ENCODE results near the gene AEBP1. TPM values are rescaled to one million over a fixed set of nuclear protein-coding genes. Genes with fewer than 3 reads are reported as not detected.
"Not testable (repeated sequence)": the region's sequence is repeated elsewhere in the genome, so short reads cannot be mapped to it uniquely, and the experiment has no call there.

AEBP1 gene
- polyA plus RNA-seq, 2 donors, result 8.8 to 19.9 TPM

DNA sequence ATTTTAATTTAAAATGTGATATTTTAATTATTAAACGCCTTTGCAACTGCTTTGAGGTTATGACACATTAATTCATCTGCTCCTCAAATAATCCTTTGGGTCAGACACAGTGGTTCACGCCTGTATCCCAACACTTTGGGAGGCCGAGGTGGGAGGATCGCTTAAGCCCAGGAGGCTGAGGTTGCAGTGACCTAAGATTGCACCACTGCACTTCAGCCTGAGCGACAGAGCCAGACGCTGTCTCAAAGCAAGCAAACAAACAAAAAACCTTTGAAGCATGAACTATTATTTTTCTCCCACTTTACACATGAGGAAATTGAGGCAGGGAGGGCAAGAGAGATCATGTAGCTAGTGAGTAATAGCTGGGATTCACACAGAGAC, 20.7 kb downstream of the AEBP1 start:
- 95% methylated on average over 6 of the region's 6 CpGs for WGBS, 2 donors
- Histone ChIP-seq H3K9me3 (ENCODE audit: control insufficient read depth in 2 of 2, insufficient read depth in 1 of 2, low read depth in 1 of 2, low read length in 1 of 2) (no peaks in the 10 kb centered on the region), H3K27me3 (ENCODE audit: control insufficient read depth in 1 of 2, insufficient read depth in 2 of 2, low read length in 2 of 2) (no peaks in the 10 kb centered on the region)

DNA sequence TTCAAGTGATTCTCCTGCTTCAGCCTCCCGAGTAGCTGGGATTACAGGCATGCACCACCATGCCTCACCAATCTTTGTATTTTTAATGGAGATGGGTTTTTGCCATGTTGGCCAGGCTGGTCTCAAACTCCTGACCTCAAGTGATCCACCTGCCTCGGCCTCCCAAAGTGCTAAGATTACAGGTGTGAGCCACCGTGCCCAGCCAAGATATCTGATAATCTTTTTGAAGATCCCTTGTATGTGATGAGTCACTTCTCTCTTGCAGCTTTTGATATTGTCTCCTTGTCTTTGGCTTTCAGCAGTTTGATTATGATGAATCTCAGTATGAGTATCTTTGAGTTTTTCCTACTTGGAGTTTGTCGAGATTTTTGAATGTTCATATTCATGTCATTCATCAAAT, 22.4 kb downstream of the AEBP1 start:
- H3K4me1 ChIP-seq (ENCODE audit: control insufficient read depth in 2 of 2, insufficient read depth in 2 of 2, low read length in 1 of 2); H3K27me3 ChIP-seq (ENCODE audit: control insufficient read depth in 1 of 2, insufficient read depth in 2 of 2, low read length in 2 of 2); H3K36me3 ChIP-seq (ENCODE audit: control insufficient read depth in 2 of 2, insufficient read depth in 2 of 2, low read length in 1 of 2); H3K4me3 ChIP-seq (ENCODE audit: low read depth in 1 of 2, low read length in 2 of 2); H3K9me3 ChIP-seq (ENCODE audit: control insufficient read depth in 2 of 2, insufficient read depth in 1 of 2, low read depth in 1 of 2, low read length in 1 of 2); H3K27ac ChIP-seq (ENCODE audit: low read depth in 2 of 2, low read length in 1 of 2): not testable (repeated sequence)
- 88 to 89% methylated on average over 4 of the region's 4 CpGs for WGBS, 2 donors

More for the DNA sequence above, 20.7 kb downstream of the AEBP1 start:
- H3K4me3 ChIP-seq (ENCODE audit: low read depth in 1 of 2, low read length in 2 of 2), result no peak overlapping the region
- peaks cover 0 to 8% of the 10 kb centered on the region in 2 donors for H3K36me3 ChIP-seq (ENCODE audit: control insufficient read depth in 2 of 2, insufficient read depth in 2 of 2, low read length in 1 of 2)
- H3K4me1 ChIP-seq (ENCODE audit: control insufficient read depth in 2 of 2, insufficient read depth in 2 of 2, low read length in 1 of 2), result peaks cover 3 to 4% of the 10 kb centered on the region in 2 donors
- H3K27ac ChIP-seq (ENCODE audit: low read depth in 2 of 2, low read length in 1 of 2), result no peak overlapping the region

DNA sequence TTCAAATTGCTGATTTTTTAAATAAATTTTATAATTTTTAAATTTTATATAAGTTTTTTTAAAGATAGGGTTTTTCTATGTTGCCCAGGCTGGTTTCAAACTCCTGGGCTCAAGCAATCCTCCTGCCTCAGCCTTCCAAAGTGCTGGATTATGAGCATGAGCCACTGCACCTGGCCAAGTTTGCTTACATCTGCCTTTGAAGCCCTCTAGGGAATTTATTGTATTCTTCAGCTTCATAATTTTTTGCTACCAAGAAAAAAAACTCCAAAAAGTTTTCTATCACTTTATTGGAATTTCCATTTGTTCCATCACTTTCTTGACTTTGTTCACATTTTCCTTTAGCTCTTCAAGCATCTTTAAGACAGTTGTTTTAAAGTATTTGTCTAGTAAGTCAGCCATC, 23.0 kb downstream of the AEBP1 start:
- Histone ChIP-seq H3K36me3 (ENCODE audit: control insufficient read depth in 2 of 2, insufficient read depth in 2 of 2, low read length in 1 of 2) (no peaks in the 10 kb centered on the region), H3K4me3 (ENCODE audit: low read depth in 1 of 2, low read length in 2 of 2) (no peak overlapping the region), H3K27me3 (ENCODE audit: control insufficient read depth in 1 of 2, insufficient read depth in 2 of 2, low read length in 2 of 2) (no peaks in the 10 kb centered on the region), H3K27ac (ENCODE audit: low read depth in 2 of 2, low read length in 1 of 2) (no peak overlapping the region), H3K4me1 (ENCODE audit: control insufficient read depth in 2 of 2, insufficient read depth in 2 of 2, low read length in 1 of 2) (no peaks in the 10 kb centered on the region), H3K9me3 (ENCODE audit: control insufficient read depth in 2 of 2, insufficient read depth in 1 of 2, low read depth in 1 of 2, low read length in 1 of 2) (no peaks in the 10 kb centered on the region)

DNA sequence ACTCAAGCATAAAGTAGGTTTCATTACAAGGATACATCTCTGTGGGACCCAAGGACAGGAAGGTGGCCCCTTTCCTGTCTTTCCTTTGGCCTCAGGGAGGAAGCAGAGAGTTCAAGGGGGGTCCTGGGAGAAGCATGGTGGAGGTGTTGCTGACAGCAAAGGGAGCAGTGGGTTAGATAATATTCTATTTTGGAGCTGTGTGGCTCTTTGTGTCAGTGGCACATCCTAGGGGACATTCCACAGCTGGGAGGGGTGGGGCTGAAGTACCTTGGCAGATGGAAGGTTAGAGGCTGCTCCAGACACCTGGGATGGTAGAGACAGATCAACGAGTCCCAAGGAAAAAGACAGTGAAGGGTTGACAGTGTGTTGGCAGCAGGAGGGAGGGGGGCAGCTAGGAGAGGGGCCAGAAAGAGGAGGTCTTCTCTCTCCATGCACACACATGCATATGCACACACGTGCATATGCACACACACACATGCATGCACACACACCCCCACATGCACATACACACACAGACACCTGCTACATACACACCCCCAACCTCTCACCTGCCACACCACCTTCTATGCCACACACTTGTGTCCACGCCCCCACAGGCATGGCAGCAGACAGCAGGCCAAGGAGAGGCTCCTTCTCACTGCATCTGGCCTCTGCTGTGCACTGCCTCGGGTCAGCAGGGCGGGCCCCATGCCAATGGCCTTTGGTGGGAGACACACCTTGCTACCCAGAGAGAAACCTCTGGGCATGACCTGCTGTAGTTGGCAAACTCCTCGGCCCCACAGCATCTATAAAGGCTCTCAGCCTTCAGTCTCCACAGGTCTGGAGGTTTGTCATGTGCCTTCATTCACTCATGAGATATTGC, 24.8 kb downstream of the AEBP1 start:
- no peaks in the 10 kb centered on the region for H3K9me3 ChIP-seq (ENCODE audit: control insufficient read depth in 2 of 2, insufficient read depth in 1 of 2, low read depth in 1 of 2, low read length in 1 of 2)
- no peaks in the 10 kb centered on the region for H3K4me1 ChIP-seq (ENCODE audit: control insufficient read depth in 2 of 2, insufficient read depth in 2 of 2, low read length in 1 of 2)
- no peaks in the 10 kb centered on the region for H3K27me3 ChIP-seq (ENCODE audit: control insufficient read depth in 1 of 2, insufficient read depth in 2 of 2, low read length in 2 of 2)
- WGBS, 2 donors, result 70 to 71% methylated on average over 6 of the region's 6 CpGs
- H3K27ac ChIP-seq (ENCODE audit: low read depth in 2 of 2, low read length in 1 of 2), result no peak overlapping the region
- H3K4me3 ChIP-seq (ENCODE audit: low read depth in 1 of 2, low read length in 2 of 2), result no peak overlapping the region
- no peaks in the 10 kb centered on the region for H3K36me3 ChIP-seq (ENCODE audit: control insufficient read depth in 2 of 2, insufficient read depth in 2 of 2, low read length in 1 of 2)

DNA sequence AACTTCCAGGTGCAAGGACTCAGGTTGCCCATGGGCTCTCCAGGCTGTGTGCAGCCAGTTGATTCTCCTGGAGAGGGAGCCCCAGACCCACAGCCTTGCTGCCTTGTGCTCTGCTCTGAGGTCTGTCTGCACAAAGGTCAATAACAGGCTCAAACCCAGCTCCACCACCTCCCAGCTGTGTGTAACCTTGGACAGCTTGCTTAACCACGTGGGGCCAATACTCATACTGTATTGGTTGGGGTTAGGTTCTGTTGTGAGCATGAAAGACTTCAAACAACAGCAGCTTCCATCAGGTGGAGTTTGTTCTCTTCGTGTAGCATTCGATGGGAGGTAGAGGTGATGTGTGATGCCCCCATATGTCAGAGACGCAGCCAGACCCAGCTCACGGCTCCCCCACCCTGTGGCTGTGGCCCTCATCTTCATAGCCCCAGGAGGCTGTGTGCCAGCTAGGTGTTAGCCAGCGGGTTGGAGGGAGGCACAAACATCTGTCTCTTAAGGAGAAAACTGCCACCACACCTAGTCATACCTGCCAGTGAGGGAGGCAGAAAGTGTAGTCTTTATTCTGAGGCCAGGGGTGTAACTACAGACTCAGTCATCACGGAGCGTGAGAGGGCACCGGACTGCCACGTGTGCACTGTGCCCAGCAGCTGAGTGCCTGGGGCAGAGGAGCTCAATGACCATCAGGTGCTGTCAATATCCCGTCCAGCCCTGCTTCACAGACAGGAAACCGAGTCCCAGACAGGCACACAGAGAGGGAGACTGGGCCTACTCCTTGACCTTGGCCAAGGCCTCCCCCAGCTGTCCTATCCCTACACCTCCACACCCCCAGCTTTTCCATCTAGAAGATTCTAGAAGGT, 27.3 kb downstream of the AEBP1 start:
- no peaks in the 10 kb centered on the region for H3K27me3 ChIP-seq (ENCODE audit: control insufficient read depth in 1 of 2, insufficient read depth in 2 of 2, low read length in 2 of 2)
- 69 to 76% methylated on average over 10 to 12 of the region's 12 CpGs for WGBS, 2 donors
- no peaks in the 10 kb centered on the region for H3K36me3 ChIP-seq (ENCODE audit: control insufficient read depth in 2 of 2, insufficient read depth in 2 of 2, low read length in 1 of 2)
- no peak overlapping the region for H3K4me3 ChIP-seq (ENCODE audit: low read depth in 1 of 2, low read length in 2 of 2)
- H3K4me1 ChIP-seq (ENCODE audit: control insufficient read depth in 2 of 2, insufficient read depth in 2 of 2, low read length in 1 of 2), result no peaks in the 10 kb centered on the region
- no peaks in the 10 kb centered on the region for H3K9me3 ChIP-seq (ENCODE audit: control insufficient read depth in 2 of 2, insufficient read depth in 1 of 2, low read depth in 1 of 2, low read length in 1 of 2)
- H3K27ac ChIP-seq (ENCODE audit: low read depth in 2 of 2, low read length in 1 of 2), result no peak overlapping the region

DNA sequence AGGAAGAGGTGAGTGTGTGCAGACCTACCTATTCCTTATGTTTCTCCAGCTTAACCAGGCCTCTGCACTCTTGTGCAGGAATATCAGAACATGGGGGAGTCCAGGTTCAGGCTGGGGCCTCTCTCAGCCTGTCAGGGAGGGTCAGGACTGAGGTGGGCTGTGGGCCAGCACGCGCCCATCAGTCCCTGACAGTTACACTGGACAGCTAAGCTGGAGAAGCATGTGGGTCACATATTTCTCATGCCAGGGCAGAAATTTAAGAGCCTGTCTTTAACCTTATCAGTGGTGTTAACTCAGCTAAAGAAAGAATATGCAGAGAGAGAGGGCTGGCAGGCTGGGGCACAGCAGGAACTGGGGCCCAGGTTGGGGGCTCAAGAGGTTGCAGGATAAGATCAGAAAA, 27.9 kb downstream of the AEBP1 start:
- Histone ChIP-seq H3K36me3 (ENCODE audit: control insufficient read depth in 2 of 2, insufficient read depth in 2 of 2, low read length in 1 of 2) (no peaks in the 10 kb centered on the region), H3K9me3 (ENCODE audit: control insufficient read depth in 2 of 2, insufficient read depth in 1 of 2, low read depth in 1 of 2, low read length in 1 of 2) (no peaks in the 10 kb centered on the region), H3K27me3 (ENCODE audit: control insufficient read depth in 1 of 2, insufficient read depth in 2 of 2, low read length in 2 of 2) (no peaks in the 10 kb centered on the region), H3K4me1 (ENCODE audit: control insufficient read depth in 2 of 2, insufficient read depth in 2 of 2, low read length in 1 of 2) (no peaks in the 10 kb centered on the region), H3K4me3 (ENCODE audit: low read depth in 1 of 2, low read length in 2 of 2) (no peak overlapping the region), H3K27ac (ENCODE audit: low read depth in 2 of 2, low read length in 1 of 2) (no peak overlapping the region)
- 80 to 84% methylated on average over 2 of the region's 2 CpGs for WGBS, 2 donors

DNA sequence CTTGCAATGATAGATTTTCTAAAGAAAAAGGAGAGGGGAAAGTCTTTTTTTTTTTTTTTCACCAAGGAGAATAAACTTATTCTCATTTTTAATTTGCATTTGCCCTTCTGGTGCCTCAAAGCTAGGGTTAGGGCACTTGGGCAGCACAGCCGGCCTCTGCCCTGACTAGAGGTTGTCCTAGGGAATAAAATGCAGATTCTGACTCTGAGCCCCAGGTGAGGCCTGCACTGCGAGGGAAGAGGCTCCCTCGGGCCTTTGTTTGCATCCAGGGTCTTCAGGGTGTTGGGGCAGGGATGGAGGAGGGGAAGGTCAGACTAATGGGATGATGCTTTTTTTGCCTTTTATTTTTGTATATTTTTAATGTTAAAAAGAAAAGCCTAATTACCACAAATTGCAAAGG, 29.1 kb downstream of the AEBP1 start:
- H3K9me3 ChIP-seq (ENCODE audit: control insufficient read depth in 2 of 2, insufficient read depth in 1 of 2, low read depth in 1 of 2, low read length in 1 of 2), result no peaks in the 10 kb centered on the region
- H3K4me3 ChIP-seq (ENCODE audit: low read depth in 1 of 2, low read length in 2 of 2), result no peak overlapping the region
- WGBS, 2 donors, result 81 to 86% methylated on average over 3 of the region's 3 CpGs
- H3K27ac ChIP-seq (ENCODE audit: low read depth in 2 of 2, low read length in 1 of 2), result no peak overlapping the region
- no peaks in the 10 kb centered on the region for H3K4me1 ChIP-seq (ENCODE audit: control insufficient read depth in 2 of 2, insufficient read depth in 2 of 2, low read length in 1 of 2)
- no peaks in the 10 kb centered on the region for H3K27me3 ChIP-seq (ENCODE audit: control insufficient read depth in 1 of 2, insufficient read depth in 2 of 2, low read length in 2 of 2)
- no peaks in the 10 kb centered on the region for H3K36me3 ChIP-seq (ENCODE audit: control insufficient read depth in 2 of 2, insufficient read depth in 2 of 2, low read length in 1 of 2)

DNA sequence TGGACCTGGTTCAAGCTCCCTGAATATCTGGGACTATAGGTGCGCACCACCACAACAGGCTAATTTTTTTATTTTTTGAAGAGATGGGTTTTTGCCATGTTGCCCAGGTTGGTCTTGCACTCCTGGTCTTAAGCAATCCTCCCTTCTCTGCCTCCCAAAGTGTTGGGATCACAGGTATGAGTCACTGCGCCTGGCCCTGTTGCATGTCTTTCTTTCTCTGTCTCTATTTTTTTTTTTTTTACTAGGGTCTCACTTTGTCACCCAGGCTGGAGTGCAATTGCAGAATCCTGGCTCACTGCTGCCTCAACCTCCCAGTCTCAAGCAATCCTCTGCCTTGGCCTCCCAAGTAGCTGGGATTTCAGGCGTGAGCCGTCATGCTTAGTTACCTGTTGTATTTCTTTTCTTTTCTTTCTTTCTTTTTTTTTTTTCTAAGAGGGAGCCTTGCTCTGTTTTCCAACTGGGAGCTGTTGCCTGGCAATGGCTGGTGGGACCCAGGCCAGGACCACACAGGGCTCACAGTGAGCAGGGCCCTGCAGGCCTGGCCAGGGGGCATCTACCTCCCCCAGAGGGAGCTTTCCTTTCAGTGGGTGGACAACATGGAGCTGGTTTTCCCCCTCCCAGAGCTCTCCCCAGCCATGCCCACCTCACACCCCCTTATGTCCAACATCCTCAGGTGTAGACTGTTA, 30.9 kb downstream of the AEBP1 start:
- Histone ChIP-seq H3K27ac (ENCODE audit: low read depth in 2 of 2, low read length in 1 of 2) (no peak overlapping the region), H3K4me3 (ENCODE audit: low read depth in 1 of 2, low read length in 2 of 2) (no peak overlapping the region), H3K27me3 (ENCODE audit: control insufficient read depth in 1 of 2, insufficient read depth in 2 of 2, low read length in 2 of 2) (no peaks in the 10 kb centered on the region), H3K4me1 (ENCODE audit: control insufficient read depth in 2 of 2, insufficient read depth in 2 of 2, low read length in 1 of 2) (no peaks in the 10 kb centered on the region), H3K36me3 (ENCODE audit: control insufficient read depth in 2 of 2, insufficient read depth in 2 of 2, low read length in 1 of 2) (no peaks in the 10 kb centered on the region), H3K9me3 (ENCODE audit: control insufficient read depth in 2 of 2, insufficient read depth in 1 of 2, low read depth in 1 of 2, low read length in 1 of 2) (no peaks in the 10 kb centered on the region)
- 77 to 81% methylated on average over 4 of the region's 4 CpGs for WGBS, 2 donors

DNA sequence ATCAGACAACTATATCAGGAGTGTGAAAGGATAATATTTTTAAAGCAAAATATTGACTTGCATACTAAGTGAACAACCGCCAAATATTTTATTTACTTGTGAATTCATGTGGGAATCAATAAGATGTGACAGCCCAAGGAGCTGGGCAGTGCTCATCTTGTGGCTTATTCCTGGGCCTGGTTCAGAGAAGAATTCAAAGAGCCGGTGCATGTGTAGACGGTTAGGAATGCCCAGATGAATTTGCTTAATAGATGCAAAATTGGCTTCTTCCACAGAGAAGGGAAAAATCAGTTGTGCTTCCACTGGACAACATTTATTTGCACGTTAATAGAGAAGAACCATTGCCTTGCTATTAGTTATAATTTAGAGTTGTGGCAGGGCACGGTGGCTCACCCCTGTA, 32.6 kb downstream of the AEBP1 start:
- no peaks in the 10 kb centered on the region for H3K36me3 ChIP-seq (ENCODE audit: control insufficient read depth in 2 of 2, insufficient read depth in 2 of 2, low read length in 1 of 2)
- H3K27ac ChIP-seq (ENCODE audit: low read depth in 2 of 2, low read length in 1 of 2), result no peak overlapping the region
- peaks cover 0 to 3% of the 10 kb centered on the region in 2 donors for H3K4me1 ChIP-seq (ENCODE audit: control insufficient read depth in 2 of 2, insufficient read depth in 2 of 2, low read length in 1 of 2)
- 86 to 89% methylated on average over 5 of the region's 5 CpGs for WGBS, 2 donors
- no peaks in the 10 kb centered on the region for H3K27me3 ChIP-seq (ENCODE audit: control insufficient read depth in 1 of 2, insufficient read depth in 2 of 2, low read length in 2 of 2)
- no peak overlapping the region for H3K4me3 ChIP-seq (ENCODE audit: low read depth in 1 of 2, low read length in 2 of 2)
- no peaks in the 10 kb centered on the region for H3K9me3 ChIP-seq (ENCODE audit: control insufficient read depth in 2 of 2, insufficient read depth in 1 of 2, low read depth in 1 of 2, low read length in 1 of 2)

Measured in esophagus (tissue), 2 donors.